H1 (cell line): ENCODE results near the gene ST8SIA4. TPM values are rescaled to one million over a fixed set of nuclear protein-coding genes. Genes with fewer than 3 reads are reported as not detected.

Experiments
- BACH1 ChIP-seq: IDR thresholded peaks from 2 replicates; pipeline ENCODE4 v1.6.1; 2012; ENCODE audit warnings: low read length, improper control_type of control experiment
- CBX8 ChIP-seq: fragments of 300-800, 300-1000 bp; sonication (generic); IDR thresholded peaks from 2 replicates; pipeline ENCODE4 v1.7.1; 2016; ENCODE audit warnings: low read depth, low read length, borderline replicate concordance
- CHD1 ChIP-seq: IDR thresholded peaks from 2 replicates; pipeline ENCODE4 v1.6.1; 2012; ENCODE audit warnings: low read depth, low read length, improper control_type of control experiment
- CHD7 ChIP-seq: fragments of 300-600 bp; sonication (generic); IDR thresholded peaks from 2 replicates; pipeline ENCODE4 v1.7.1; 2012; ENCODE audit warnings: low read length, moderate library complexity, mild to moderate bottlenecking, inconsistent platforms; ENCODE audit not compliant: insufficient replicate concordance
- JUN ChIP-seq: IDR thresholded peaks from 2 replicates; pipeline ENCODE4 v1.6.1; 2011; ENCODE audit warnings: low read depth, mild to moderate bottlenecking, improper control_type of control experiment, low read length
- KDM4A ChIP-seq: IDR thresholded peaks from one replicate; pipeline ENCODE4 v1.7.1; 2012; ENCODE audit warnings: low read depth, mild to moderate bottlenecking, moderate library complexity, low read length, inconsistent platforms; ENCODE audit not compliant: severe bottlenecking
- SIN3A ChIP-seq, 2 experiments: IDR thresholded peaks in 1 of 2; conservative IDR thresholded peaks in 1 of 2; 2 replicates each; pipeline ENCODE4 v1.6.1; 2011 to 2012; ENCODE audit warnings: low read length in 2 of 2, improper control_type of control experiment in 1 of 2, low read depth in 1 of 2, mild to moderate bottlenecking in 1 of 2
- SP1 ChIP-seq: IDR thresholded peaks from 2 replicates; pipeline ENCODE4 v1.6.1; 2011; ENCODE audit warnings: low read depth, low read length
- SUZ12 ChIP-seq: fragments of 200-600 bp; sonication (generic); IDR thresholded peaks from 2 replicates; pipeline ENCODE4 v1.6.1; 2012; ENCODE audit warnings: mild to moderate bottlenecking, inconsistent platforms, low read length, moderate library complexity, mixed read lengths
- TAF1 ChIP-seq: IDR thresholded peaks from 2 replicates; pipeline ENCODE4 v1.6.1; 2011; ENCODE audit warnings: mild to moderate bottlenecking, low read depth, low read length
- polyA plus RNA-seq, 7 experiments: library from polyadenylated mRNA; depleted of rRNA in 3 of 7; stranded (reverse) in 5 of 7; unstranded in 2 of 7; fragments of >200 nt in 5 of 7; fragments of 200-250 nt in 2 of 7; gene quantifications; 1 replicate in 5 of 7; 2 replicates in 1 of 7; 4 replicates in 1 of 7; pipeline versions ENCODE4 v1.2.1 to v1.2.3, GENCODE V29; 2011 to 2013; ENCODE audit warnings: missing spikeins in 2 of 7, mixed read lengths in 2 of 7
- total RNA-seq: library from RNA; stranded (reverse); fragmentation: NEBNext Ultra II Directional; extraction: Animal tissue kit (Norgen Biotek cat#: 25700); gene quantifications from 2 replicates; pipeline ENCODE4 v1.2.1, GENCODE V29; 2021

The ST8SIA4 gene
- total and polyA plus RNA-seq, 2 of the 8 experiments (the other 6 are each of a cell fraction or from before 2014, with no cell fraction given): 0.08 to 0.50 TPM

- TF ChIP-seq CHD7: no peak
- no peak for TF ChIP-seq CBX8
- no peak for TF ChIP-seq SUZ12
- TF ChIP-seq CHD1: no peak
- no peak for TF ChIP-seq TAF1
- TF ChIP-seq KDM4A: no peak
- no peak for TF ChIP-seq BACH1
- TF ChIP-seq SIN3A (conservative IDR thresholded peaks at IDR 0.05 in 1 of 2, IDR thresholded peaks at IDR 0.05 in 1 of 2; ENCODE audit: low read depth in 1 of 2, low read length in 2 of 2): no peak
- TF ChIP-seq SP1: no peak
- no peak for TF ChIP-seq JUN
These were observed 47.1 kb downstream of the ST8SIA4 start (continued) for GRCh38 chr5:100855937-100856430.
